Femur (tissue), 1 donor: ENCODE measurements around the gene MAP3K19.

Experiments
- DNase-seq: peaks from one replicate; pipeline ENCODE4 v3.0.0-alpha.2; 2017

MAP3K19 gene

GRCh38 chr2:134919341-134920210, 127.7 kb downstream of the MAP3K19 start:
- peak; percentile 52 for DNase-seq

DNA sequence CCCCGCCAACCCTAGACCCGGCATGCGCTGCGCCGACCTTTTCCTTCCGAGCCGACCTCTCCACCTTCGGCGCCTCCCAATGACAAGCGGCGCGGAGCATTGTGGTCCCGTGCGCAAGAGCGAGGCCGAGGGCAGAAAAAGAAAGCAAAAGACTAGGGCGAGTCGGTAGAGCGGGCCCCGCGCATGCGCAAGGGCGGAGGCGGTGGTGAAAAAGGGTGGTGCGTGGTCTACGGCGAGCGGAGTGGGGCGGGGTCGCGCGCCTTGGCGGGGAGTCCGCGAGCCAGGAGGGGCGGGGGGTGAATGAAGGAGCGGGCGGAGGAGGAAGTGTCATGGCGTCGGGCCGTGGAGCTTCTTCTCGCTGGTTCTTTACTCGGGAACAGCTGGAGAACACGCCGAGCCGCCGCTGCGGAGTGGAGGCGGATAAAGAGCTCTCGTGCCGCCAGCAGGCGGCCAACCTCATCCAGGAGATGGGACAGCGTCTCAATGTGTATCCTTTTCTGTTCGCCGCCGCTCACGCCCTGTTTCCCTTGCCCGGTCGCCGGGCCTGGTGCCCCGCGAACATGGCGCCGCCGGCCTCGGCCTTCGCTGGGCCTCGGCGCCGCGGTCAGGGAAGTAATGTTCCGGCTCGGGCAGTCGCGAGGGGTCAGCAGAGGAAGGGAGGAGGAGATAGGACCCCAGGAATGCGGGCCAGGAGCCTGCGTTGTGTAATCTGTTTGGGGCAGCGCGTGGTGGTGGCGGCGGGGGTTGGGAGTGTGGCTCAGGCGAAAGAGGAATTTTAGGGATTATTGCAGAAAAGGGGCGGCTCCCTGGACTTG, 128.5 kb downstream of the MAP3K19 start, which contains the start of gene CCNT2:
CCNT2 (plus strand) TSS at position 297 of the 815 bp plus-strand sequence; CDS start at position 330, 33 bp downstream.
- peak; percentile 99 for DNase-seq

DNA sequence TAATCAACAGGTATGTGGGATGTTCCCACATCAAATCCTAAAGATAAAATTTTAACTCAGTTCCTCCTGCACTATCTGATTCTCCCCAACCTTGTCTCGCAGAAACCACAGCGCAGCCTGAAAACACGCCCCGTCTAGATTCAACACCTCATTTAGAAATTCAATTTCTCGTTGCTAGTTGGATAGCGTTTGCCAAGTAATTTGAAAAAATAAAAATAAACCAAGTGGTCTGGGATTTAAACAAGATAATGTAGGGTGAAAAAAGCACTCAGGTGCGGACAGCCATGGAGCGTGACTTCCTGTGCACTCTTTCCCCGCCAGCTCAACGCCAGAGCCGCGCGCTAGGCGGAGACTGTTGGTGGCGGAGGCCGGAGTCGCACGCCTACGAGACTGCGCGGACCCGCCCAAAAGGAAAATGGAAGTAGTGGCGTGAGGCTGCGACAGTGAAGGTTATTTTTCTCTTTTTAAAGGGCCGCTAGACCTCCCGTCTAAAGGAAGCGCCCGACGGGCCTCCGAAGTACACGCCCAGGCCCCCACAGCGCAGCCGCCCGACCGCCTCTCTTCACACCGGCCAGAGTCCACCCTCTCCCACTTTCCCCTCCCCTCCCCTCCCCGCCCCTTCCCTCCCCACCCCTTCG, 129.2 kb downstream of the MAP3K19 start:
- DNase-seq: no peak

DNA sequence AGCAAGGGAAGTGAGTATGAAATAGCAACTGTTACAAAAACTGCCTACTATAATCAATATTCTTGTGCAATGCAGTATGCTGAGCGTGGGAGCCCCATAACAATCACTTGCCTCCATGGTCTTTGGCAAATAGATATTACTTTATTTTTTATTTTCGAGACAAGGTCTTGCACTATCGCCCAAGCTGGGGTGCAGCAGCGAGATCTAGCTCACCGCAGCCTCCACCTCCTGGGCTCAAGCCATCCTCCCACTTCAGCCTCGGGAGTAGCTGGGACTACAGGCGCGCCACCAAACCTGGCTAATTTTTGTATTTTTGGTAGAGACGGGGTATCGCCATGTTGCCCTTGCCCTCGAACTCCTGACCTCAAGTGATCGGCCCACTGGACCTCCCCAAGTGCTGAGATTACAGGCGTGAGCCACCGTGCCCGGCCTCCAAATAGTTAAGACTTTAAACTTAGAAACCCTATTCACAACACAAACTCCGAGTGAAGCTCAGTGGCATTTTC, 129.8 kb downstream of the MAP3K19 start:
- DNase-seq: peak; percentile 29
